Measurements from ENCODE around the gene MAP4K4.

Gene MAP4K4

DNA sequence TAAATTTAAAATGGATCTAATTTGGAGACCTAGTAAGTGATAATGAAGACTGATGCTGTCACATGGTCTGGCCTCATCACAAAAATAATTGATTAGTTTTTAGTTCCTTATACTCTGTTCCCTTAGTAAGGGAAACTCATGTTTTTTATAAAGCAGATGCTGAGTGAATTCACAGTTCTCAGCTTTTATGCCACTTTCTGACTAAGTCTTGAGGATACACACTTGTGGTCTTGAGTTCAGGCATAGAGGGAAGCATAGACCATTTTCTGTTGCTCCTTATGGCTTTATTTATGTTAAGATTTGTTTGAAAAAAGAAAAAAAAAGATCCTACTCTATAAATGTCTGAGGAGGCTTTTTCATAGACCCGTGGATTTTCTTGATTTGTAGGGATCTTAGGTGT is 91.1 kb downstream of the MAP4K4 start:
- no peak for FAIRE-seq

DNA sequence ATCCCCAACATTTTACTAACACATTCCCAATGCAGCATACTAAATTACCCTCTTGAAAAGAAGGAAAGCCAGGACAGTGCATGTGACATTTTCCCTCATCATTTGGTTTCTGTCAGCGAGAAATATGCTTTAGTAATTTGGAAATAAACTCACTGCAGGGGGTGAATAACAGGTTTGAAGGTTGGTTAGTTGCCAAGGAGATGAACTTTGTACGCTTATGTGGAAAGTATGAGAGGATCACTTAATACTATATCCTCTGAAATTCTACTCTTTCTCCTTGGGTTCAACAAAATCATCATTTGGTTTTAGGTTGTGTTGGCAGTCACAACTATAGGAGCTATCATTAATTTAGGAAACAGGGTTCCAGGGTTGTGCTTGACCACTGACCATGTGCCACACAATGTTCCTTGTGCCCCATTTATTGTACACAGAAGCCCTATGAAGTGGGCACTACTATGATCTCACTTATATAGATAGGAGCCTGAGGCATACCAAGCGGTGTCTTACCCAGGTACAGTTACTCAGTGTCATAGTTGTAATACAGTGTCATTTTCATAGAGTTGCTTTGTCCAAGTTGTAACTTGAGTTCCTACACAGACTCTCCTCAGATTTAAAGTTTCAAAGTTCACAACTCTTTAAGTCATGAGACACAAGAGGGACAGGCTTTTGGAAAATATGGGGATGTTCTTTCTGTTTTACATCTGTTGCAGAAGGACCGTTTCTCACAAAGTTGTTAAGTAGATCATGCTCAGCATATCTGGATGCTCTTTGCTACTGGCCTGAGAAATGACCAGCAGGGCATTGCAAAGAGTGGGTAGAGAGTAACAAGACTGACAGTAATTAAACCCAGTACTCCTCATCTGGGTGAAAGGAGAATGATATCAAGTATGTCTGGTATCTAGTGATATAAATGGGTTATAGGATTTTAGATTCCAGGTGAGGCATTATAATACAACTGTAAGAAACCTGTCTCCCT is 91.8 kb downstream of the MAP4K4 start:
- DNase-seq (ENCODE audit: low spot score) (no peak), FAIRE-seq (peak; percentile 53)

More for the DNA sequence above, 91.1 kb downstream of the MAP4K4 start:
- no peak for DNase-seq (ENCODE audit: low spot score)

DNA sequence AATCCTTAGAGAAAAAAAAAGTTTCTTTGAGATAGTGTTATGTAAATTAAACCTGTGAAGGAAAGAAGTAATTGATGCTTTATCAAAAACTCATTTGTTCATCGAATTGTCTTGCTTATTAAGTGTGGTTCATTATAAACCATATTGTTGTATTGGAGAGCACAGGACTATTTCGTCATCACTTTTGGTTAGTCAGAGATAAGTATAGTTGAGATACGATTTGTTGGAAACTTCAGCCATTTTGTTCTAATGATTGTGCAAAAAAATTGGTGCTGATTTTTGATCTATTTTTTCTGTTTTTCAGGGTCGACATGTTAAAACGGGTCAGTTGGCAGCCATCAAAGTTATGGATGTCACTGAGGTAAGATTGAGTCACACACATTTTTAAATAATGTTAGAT is 92.9 kb downstream of the MAP4K4 start:
- FAIRE-seq (no peak), DNase-seq (ENCODE audit: low spot score) (no peak)

DNA sequence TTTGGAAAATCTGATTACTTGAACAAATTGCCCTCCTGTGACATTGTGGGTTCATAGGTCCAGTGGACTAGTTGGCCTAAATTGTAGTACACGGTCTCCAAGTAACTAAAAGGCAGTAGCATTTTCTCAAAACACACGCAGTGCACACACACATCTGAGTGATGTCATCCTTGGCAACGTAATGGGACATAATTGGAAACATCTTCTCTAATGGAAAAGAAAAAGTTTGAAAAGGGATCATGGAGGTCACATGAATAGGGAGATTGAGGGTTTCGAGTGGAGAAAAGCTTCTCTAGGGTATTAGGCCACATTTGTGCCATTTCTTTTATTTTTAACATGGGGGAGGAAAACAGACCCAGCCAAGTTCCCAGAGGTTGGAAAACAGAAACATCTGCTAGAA is 93.3 kb downstream of the MAP4K4 start:
- DNase-seq (ENCODE audit: low spot score) (no peak), FAIRE-seq (no peak)

DNA sequence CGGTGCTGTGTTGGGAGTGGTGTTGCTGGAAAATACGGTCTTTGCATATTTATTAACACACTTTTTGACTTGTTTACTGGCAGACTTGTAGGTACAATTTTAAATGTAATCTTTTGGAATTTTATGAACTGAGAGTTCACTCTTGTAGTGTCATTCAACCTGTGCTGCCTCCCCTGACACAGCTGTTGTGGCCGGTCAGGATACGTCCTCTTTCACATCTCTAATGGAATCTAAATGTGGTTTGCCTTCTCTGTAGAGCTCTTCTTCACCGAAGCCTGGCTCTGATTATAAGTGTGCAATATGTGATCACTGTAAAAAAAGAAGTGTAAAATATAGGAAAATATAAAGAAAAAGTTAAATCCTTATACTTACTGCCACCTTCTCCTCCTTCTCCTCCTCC is 94.7 kb downstream of the MAP4K4 start:
- no peak for FAIRE-seq
- no peak for DNase-seq (ENCODE audit: low spot score)

DNA sequence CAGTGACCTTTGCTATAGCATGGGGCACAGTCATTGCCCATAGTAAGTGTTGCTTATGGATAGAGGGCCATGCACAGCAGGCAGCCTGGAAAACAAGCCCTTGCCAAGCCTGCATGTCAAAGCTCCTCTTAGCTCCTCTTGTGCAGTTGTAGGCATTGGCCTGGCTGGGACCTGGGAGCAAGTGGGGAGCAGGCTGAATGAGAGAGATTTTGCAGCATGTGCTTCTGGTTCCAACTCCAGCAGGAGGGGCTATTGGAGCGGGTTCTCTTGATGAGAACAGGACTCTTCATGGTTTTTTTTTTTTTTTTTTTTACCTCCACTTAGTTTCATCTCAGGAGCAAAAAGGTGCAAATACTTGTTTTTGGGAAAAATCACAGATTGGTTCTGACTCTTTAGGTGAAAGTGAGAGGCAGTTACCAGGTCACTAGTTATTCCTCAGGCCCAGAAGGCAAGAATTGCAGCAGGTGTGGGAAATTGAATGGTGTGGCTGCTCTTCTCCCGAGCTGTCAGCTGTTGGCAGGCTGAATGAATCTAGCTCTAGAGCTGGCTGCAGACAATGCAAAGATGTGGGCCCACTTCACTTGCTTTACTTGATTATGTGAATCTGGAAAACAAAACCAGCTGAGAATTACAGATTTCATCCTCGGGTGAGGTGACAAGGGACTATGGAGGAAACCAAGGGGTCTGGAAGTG is 95.9 kb downstream of the MAP4K4 start:
- DNase-seq (ENCODE audit: low spot score) (no peak), FAIRE-seq (peak; percentile 53)

DNA sequence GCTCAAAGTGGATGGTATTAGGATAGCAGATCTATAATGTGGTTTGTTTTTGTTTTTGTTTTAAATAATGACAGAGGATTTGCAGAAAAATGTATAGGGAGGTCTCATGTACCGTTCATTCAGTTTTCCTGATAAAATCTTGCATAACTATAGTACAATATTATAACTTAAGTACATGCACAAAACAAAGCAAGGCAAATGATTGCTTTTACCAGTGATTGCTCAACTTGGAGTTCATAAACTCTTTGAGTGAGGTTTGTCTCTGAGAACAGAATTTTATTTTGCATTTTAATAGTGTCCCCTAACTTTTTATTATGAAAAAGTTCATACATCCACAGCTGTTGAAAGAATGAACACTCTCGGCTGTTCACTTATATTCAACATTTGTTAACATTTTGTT is 96.6 kb downstream of the MAP4K4 start:
- FAIRE-seq (no peak), DNase-seq (ENCODE audit: low spot score) (no peak)

DNA sequence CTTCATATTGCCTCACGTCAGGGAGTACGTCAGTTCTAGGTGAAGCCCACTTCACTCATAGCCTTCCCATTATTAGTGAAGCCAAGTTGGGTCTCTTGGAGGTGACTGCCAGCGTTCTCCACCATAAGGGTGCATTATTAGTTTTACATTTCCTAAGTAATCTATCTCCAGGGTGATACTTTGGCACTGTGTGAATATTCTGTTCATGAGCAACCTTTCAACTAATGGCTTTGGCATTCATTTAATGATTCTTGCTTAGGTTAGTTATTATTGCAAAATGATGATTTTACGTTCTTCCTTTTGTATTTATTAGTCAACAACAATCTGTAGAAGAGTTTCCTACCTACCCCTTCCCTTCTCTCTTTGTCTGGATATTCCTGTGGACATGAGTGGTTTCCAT is 97.5 kb downstream of the MAP4K4 start:
- no peak for DNase-seq (ENCODE audit: low spot score)

DNA sequence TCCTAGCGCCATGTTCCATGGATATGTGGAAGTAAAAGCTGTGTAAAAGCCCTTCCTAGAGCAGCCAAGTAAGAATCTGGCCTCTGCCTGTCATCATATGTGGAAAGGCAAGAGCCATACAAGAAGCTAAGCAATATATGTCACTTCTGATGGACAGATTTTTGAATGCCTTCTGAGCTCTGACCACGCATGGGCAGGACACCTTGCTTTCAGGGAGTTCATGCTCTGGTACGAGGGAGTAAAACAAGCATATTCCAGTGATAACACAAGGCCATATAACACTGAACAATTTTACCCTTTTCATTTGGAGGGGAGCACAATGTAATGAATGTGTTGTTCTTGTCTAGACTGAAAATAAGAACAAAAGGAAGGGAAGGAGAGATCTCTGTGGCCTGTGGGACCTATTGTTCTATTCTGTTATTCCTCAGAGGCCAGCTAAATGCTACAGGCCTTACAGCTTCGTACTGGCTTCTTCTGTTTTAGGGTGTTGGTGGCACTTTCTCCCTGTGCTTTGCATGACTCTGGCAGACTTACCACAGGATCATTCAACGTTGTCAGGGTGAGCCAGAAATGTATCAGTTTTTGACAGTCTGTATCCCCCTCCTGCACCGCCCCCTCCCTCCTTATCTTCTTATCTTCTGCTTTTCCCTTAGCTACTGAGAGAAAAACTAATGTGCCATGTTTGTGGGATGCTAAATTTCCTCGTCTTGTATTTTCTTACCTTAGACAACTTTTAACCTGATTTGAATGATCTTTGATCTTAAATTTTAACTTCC is 99.5 kb downstream of the MAP4K4 start:
- DNase-seq (ENCODE audit: low spot score) = no peak

More for the DNA sequence above, 97.5 kb downstream of the MAP4K4 start:
- FAIRE-seq = no peak

DNA sequence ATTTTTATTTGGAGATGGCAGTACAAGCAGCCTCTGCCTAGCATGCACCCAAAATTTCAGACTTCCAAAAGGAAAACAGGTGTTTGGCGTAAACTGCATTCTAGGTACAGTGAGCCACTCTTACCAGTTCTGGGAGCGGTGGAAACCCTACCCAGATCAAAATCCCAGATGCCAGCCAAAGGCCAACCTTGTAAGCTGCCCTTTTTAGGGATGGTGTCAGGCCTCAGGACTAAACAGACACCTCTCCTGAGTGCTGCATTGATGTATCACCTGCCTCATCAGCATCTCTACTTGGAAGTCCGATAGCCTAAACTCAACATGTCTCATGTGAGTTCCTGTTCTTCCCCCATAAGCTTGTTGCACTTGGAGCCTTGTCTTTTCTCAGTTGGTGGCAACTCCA is 104.0 kb downstream of the MAP4K4 start:
- no peak for FAIRE-seq

More for the DNA sequence above, 99.5 kb downstream of the MAP4K4 start:
- FAIRE-seq = peak; percentile 83

DNA sequence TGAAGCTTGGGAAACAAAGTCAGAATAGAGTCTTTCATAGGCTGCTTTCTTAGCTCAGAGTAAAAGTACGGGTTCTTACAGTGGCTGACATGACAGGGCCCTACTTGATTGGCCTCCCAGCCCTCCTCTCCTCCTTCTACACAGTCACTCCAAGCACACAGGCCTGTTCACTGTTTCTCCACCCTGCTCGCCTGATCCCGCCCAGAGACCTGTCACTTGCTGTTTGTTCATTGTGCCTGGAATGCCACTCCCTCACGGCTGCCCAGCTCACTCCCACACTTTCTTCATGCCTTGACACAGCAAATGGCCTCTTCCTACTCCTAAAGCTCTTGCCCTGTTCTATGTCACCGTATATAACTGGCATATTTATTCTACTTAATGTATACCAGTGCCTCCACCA is 104.8 kb downstream of the MAP4K4 start:
- FAIRE-seq (no peak), DNase-seq (ENCODE audit: low spot score) (no peak)

More for the DNA sequence above, 104.0 kb downstream of the MAP4K4 start:
- no peak for DNase-seq (ENCODE audit: low spot score)

DNA sequence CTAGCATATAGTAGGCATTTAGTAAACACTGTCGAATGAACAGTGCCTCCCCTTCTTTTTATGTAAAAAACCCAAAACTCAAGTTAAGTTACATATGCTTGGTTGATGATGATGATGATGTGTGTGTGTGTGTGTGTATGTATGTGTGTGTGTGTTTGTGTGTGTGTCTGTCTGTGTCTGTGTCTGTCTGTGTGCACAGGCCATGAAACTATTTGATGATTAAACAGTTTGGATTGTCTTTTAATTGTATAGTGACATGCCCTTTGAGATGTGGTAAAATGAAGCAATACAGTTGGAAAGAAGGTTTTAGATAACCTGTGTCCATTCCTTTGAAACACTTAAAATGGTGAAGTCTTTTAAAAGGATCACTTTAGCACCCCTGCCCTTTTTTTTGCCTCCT is 105.6 kb downstream of the MAP4K4 start:
- DNase-seq (ENCODE audit: low spot score) (no peak), FAIRE-seq (no peak)

DNA sequence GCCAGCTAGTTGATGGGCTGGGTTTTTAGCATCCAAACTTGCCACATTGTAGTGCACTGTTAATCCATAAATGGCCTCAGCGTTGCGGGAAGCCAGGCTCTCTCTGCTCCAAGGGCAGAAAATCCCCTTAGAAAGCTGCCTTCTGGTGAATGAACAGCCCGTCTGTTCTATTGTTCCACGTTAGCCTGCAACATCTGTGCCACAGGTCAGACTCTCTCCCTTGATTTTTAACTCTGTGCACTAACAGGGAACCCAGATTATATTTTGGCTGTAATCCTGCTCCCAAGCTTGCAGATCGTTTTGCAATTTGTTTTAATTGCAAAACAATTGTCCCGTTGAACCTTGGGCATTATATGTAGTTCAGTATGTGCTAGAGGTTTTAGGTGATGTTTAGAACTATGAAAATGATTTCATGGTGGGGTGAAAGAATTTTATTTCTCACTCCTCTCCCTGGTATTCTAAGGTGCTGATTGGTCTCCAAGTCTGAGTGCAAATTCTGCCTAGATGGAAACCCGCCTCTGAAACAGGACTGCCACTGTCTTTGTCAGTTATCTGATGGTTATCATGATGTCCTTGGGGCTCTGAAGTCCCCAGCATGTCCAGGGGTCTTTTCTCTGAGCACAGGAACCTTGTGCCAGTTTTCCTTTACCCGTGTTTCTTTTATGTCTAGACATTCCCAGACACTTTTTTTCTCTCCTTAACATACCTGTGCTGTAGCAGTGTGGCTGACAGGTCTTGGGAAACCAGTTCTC is 106.6 kb downstream of the MAP4K4 start:
- DNase-seq (ENCODE audit: low spot score) (no peak), FAIRE-seq (no peak)

DNA sequence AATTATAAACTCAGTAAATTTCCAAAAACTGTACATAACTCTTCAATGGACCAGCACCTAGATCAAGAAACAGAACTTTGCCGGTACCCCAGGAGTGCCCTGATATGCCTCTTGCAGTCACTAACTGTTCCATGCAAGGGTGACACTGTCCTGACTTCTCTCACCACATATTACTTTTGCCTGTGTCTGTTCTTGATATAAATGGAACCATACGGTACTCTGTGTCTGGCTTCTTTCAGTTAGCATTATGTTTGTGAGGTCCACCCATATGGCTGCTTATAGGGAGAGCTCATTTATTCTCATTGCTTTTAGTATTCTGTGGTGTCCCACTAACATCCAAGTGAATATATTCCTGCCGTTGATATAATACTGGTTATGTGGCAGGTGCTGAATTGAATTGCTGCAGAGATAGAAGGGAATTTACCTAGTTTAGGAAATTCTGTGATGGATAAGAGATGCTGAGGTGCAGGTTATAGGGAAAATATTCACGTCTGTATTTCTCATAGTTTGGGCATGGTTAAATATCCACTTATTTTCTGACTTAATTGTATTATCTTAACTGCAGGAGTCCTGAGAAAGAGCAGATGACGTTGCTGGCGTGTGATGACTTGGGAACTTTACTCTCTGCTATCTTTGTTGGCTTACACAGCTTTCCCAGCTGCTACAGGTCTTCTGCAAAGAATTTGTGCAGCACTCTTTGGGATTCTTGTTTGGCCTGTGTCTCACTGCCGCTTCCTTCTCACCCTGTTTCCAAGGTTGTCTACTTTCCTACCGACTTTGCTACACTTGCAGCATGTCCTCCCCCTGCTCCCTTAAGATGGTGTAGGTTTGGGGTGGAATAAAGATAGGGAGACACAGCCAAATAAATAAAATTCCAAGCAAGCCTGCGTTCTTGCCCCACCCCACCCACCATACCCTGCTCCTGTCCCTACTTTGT is 107.9 kb downstream of the MAP4K4 start:
- DNase-seq (ENCODE audit: low spot score) (peak; percentile 59), FAIRE-seq (peak; percentile 35)

DNA sequence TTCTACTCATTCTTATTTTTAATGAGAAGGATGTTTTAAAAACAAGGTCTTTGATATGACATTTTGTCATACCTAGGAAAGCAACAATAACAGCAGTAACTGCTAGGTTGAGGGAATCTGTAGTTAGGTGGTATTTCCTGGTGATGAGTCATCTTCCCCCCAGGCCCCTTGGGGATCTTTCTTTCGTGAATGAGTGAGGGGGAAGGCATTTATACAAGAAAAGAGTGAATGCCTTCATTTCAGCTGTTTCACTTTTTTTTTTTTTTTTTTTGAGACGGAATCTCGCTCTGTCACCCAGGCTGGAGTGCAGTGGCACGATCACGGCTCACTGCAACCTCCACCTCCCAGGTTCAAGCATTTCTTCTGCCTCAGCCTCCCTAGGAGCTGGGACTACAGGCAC is 108.6 kb downstream of the MAP4K4 start:
- peak; percentile 76 for DNase-seq (ENCODE audit: low spot score)
- no peak for FAIRE-seq

DNA sequence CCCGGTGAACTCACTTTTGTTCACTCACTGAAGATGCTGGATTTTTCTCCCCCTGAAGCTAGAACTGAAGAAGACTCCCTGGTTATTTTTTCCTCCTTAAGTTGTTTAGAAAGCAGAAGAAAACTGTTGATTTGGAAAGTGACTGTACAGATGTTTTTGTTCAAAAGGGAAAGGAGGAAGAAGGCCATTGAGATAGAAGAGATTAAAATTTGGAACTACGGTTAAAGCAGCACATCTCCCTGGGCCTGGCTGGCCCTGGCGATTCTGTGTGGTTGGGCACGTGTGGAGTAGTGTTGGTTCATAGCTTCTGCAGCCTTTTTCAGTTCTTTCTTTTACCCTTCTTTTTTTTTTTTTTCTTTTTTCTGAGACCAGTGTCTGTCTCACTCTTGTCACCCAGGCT is 109.2 kb downstream of the MAP4K4 start:
- no peak for FAIRE-seq

DNA sequence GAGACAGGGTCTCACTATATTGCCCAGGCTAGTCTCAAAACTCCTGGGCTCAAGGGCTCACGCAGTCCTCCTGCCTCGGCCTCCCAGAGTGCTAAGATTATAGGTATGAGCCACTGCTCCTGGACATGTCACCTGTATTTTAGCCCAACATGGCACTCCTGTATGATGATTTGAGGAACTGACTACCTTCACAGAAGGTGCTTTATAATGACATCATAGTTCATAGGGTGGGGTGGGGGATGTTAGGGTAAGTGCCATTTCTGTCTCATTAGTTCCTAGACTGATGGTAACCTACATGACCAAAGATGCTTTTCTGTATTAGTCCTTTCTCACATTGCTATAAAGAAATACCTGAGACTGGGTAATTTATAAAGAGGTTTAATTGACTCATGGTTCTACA is 109.7 kb downstream of the MAP4K4 start:
- FAIRE-seq (peak; percentile 5), DNase-seq (ENCODE audit: low spot score) (no peak)

More for the DNA sequence above, 109.2 kb downstream of the MAP4K4 start:
- no peak for DNase-seq (ENCODE audit: low spot score)

DNA sequence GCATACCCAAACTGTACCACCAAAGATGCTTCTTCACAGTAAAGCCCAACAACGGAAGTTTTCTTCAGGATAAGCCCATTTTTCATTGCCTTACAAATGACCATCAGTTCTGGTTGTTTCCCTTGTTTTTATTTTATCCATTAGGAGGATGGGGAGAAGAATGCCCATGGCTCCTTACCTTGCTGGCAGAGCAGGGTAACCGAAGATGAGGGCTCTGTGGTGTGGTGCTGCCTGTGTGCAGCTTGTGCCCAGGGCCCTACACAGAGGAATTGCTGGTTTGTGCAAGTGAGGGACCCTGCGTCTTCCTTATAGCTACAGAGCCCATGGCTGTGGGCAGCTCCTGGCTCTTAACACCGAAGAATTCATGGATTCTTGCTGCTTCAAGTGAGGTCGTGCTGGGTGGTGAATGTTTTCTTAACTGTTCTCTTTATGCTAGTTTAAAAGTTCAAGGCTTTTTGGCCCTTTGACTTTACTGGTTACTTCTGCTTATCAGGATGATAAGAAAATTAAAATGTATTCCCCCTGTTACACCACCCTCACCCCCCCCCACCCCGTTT is 110.6 kb downstream of the MAP4K4 start:
- no peak for FAIRE-seq
- no peak for DNase-seq (ENCODE audit: low spot score)

DNA sequence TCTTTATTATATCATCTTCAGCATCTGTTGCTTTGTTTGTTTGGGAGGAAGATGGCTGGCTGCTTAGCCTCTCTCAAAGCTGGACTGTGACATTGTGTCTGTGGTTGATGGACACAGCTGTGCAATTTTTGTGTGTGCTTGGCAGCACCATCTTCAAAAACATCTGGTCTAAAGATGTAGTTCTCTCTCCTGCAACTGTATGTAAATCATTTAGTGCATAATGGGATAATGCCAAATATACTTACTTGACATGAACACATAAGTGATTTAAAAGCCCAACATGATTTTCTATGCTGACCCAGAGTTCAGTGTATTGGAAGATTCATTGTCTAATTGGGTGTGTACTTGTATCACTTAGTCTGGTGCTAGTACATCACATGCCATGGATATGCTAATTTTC is 112.2 kb downstream of the MAP4K4 start:
- no peak for DNase-seq (ENCODE audit: low spot score)
- FAIRE-seq = peak; percentile 9

All from urothelium cell line (cell line).